CD4-positive, CD25-positive, alpha-beta regulatory T cell (primary cell): ENCODE data around the gene EMC8. TPM values are rescaled to one million over a fixed set of nuclear protein-coding genes. Genes with fewer than 3 reads are reported as not detected.

Experiments used
- ATAC-seq, 2 donors: fragments of 150-1000 bp; cut with Tn5 transposase; one replicate each; pipeline ENCODE4 v1.10.0; 2021; ENCODE audit warnings: low read depth in 2 of 2, moderate number of reproducible peaks in 2 of 2, moderate library complexity in 1 of 2
- DNase-seq, 3 donors: peaks; one replicate each; pipeline versions ENCODE4 v3.0.0 to v3.0.0-alpha.2; 2012 to 2022; ENCODE audit warnings: mixed read lengths in 1 of 3
- H3K27ac ChIP-seq: one replicate; pipeline ENCODE4 v1.7.0; 2013; ENCODE audit warnings: mild to moderate bottlenecking, low read length; ENCODE audit not compliant: insufficient read depth, poor library complexity, severe bottlenecking
- H3K27me3 ChIP-seq: one replicate; pipeline ENCODE4 v1.7.0; 2013; ENCODE audit warnings: low read length; ENCODE audit not compliant: control insufficient read depth, insufficient read depth
- H3K36me3 ChIP-seq: one replicate; pipeline ENCODE4 v1.7.0; 2013; ENCODE audit warnings: mild to moderate bottlenecking, low read length, moderate library complexity; ENCODE audit not compliant: control insufficient read depth, insufficient read depth
- H3K4me1 ChIP-seq: 2 replicates; pipeline ENCODE4 v1.7.0; 2013; ENCODE audit warnings: mild to moderate bottlenecking, low read length; ENCODE audit not compliant: insufficient read depth, control insufficient read depth, poor library complexity, severe bottlenecking
- H3K4me3 ChIP-seq: one replicate; pipeline ENCODE4 v1.7.0; 2013; ENCODE audit warnings: low read depth, mild to moderate bottlenecking, low read length, moderate library complexity
- H3K9me3 ChIP-seq, 2 experiments: 1 replicate in 1 of 2; 2 replicates in 1 of 2; pipeline ENCODE4 v1.7.0; 2013; ENCODE audit warnings: low read length in 2 of 2, mild to moderate bottlenecking in 1 of 2, moderate library complexity in 1 of 2; ENCODE audit not compliant: control insufficient read depth in 2 of 2
- H3K27ac Mint-ChIP-seq, 3 donors: one replicate each; pipeline ENCODE4 v1.8.0; 2020 to 2022; ENCODE audit warnings: mild to moderate bottlenecking in 3 of 3, mixed read lengths in 3 of 3, moderate library complexity in 2 of 3
- H3K27me3 Mint-ChIP-seq: one replicate; pipeline ENCODE4 v1.8.0; 2022; ENCODE audit warnings: mild to moderate bottlenecking, mixed read lengths
- H3K36me3 Mint-ChIP-seq: one replicate; pipeline ENCODE4 v1.8.0; 2020; ENCODE audit warnings: mixed read lengths
- H3K4me1 Mint-ChIP-seq, 4 donors: one replicate each; pipeline ENCODE4 v1.8.0; 2020 to 2022; ENCODE audit warnings: mixed read lengths in 4 of 4, mild to moderate bottlenecking in 1 of 4
- H3K4me3 Mint-ChIP-seq, 4 donors: one replicate each; pipeline ENCODE4 v1.8.0; 2020 to 2022; ENCODE audit warnings: mild to moderate bottlenecking in 4 of 4, mixed read lengths in 4 of 4, moderate library complexity in 3 of 4
- H3K9me3 Mint-ChIP-seq, 7 donors: one replicate each; pipeline ENCODE4 v1.8.0; 2020 to 2022; ENCODE audit warnings: mixed read lengths in 7 of 7, mild to moderate bottlenecking in 3 of 7, moderate library complexity in 2 of 7
- polyA plus RNA-seq, 4 donors: library from polyadenylated mRNA; unstranded; fragments of 300-500 nt; fragmentation: Illumina TruSeq; gene quantifications; one replicate each; pipeline ENCODE4 v1.2.3, GENCODE V29; 2021
- total RNA-seq: library from RNA; stranded (reverse); gene quantifications from one replicate; pipeline ENCODE4 v1.2.3, GENCODE V29; 2022

EMC8 gene
- total and polyA plus RNA-seq, 5 donors from 2014 or later = 23.7 to 36.9 (median 28.8) TPM

DNA sequence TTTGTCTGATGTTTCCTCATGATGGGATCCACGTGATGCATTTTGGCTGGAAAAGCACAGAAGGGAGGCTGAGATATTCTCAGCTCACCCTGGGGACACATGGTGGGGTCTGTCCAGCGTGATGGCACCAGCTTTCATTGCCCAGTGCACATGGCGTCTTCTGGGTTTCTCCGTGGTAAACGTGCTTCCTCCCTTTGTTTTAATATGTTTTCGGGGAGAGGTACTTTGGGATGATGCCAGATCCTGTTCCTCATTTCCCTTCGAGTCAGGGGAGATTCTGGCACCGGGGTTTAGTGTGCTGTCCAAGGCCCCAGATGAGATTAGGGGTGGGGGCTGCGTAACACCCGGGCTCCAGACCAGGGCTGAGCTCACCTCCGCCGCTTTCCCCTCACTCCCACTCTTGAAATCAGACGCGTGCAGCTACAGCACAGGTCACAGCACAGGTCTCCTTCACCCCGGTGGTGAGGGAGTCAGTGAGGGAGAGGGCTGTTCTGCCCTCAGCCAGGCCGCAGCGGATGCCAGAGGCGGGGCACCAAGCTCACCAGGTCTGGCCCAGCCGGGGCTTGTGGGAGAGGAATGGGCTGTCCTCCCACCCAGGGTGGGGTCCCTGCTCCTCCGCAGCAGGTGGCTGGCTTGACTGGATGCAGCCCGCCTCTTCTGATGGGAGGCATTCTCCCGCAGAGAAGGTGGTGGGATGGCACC, 34.0 kb upstream of the EMC8 start:
- H3K27ac Mint-ChIP-seq = no peak overlapping the region
- no peaks in the 10 kb centered on the region for H3K36me3 Mint-ChIP-seq
- no peaks in the 10 kb centered on the region for H3K9me3 ChIP-seq
- peaks cover 0 to 4% (median 3%) of the 10 kb centered on the region in 7 donors for H3K9me3 Mint-ChIP-seq
- ATAC-seq (no peak), DNase-seq (no peak)
- no peak overlapping the region for H3K4me3 Mint-ChIP-seq
- no peaks in the 10 kb centered on the region for H3K36me3 ChIP-seq
- peaks cover 16% of the 10 kb centered on the region for H3K27me3 Mint-ChIP-seq
- H3K27ac ChIP-seq = no peak overlapping the region
- H3K27me3 ChIP-seq = no peaks in the 10 kb centered on the region
- H3K4me1 ChIP-seq = peaks cover 3% of the 10 kb centered on the region
- H3K4me3 ChIP-seq = no peak overlapping the region
- H3K4me1 Mint-ChIP-seq = peaks cover 0 to 12% (median 0%) of the 10 kb centered on the region in 4 donors

DNA sequence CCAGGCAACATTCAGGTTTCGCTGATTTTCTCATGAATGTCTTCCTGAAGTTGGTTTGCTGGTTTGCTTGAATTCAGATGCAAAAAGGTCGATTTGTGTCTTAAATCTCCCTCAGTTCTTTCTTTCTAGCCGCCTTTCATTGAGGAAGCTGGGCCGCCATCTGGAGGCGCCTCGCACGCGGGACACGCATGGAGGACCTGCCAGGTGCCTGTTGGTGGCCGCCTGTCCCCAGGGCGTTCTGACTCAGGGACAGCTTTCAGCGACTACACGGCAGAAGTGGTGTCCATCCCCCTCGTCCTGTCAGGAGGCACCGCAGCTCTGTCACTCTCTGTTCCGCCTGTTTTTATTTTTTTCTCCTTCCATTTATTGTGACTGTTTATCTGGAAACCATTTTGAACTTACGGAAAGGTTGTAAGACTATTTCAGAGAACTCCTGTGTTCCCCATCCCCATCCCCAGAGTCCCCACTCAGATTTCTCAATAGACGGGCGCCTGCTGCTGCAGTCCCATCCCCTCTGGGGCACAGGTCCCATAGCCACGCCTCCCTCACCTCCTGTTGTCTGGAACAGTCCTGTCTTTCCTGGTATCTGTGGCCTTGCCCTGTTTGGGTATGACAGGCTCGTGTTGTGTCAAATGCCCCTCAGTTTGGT, 33.4 kb upstream of the EMC8 start:
- Histone ChIP-seq H3K27ac (no peak overlapping the region), H3K9me3 (no peaks in the 10 kb centered on the region), H3K4me1 (peaks cover 3% of the 10 kb centered on the region), H3K36me3 (no peaks in the 10 kb centered on the region), H3K27me3 (no peaks in the 10 kb centered on the region), H3K4me3 (no peak overlapping the region)
- H3K36me3 Mint-ChIP-seq = no peaks in the 10 kb centered on the region
- H3K4me3 Mint-ChIP-seq = no peak overlapping the region
- H3K9me3 Mint-ChIP-seq = peaks cover 0 to 4% (median 3%) of the 10 kb centered on the region in 7 donors
- no peak for DNase-seq
- H3K27ac Mint-ChIP-seq = no peak overlapping the region
- peaks cover 11% of the 10 kb centered on the region for H3K27me3 Mint-ChIP-seq
- H3K4me1 Mint-ChIP-seq = peaks cover 0 to 12% (median 0%) of the 10 kb centered on the region in 4 donors
- peak in 1 of 2 donors; percentile 37 for ATAC-seq

DNA sequence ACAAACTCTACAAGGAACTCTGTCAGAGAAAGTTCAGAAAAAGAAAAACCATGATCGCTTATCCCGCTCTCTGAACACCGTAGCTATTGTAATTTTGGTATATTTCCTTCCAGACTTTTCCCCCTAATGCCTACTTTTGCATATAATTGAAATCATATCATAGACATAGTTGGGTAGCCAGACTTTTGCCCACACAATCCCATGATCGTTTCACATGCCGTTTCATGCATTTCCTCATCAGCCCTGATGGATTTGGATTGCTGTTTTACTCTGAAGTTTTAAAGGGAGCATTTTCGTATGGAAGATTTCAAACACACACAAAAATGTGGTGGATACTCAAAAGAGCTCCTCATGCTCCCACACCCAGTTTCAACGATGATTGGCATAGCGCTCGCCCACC, 31.5 kb upstream of the EMC8 start:
- H3K27ac Mint-ChIP-seq = no peak overlapping the region
- Histone ChIP-seq H3K9me3 (no peaks in the 10 kb centered on the region), H3K27me3 (no peaks in the 10 kb centered on the region), H3K36me3 (no peaks in the 10 kb centered on the region), H3K4me1 (peaks cover 3% of the 10 kb centered on the region), H3K27ac (no peak overlapping the region), H3K4me3 (no peak overlapping the region)
- H3K4me3 Mint-ChIP-seq = no peak overlapping the region
- DNase-seq = no peak
- H3K27me3 Mint-ChIP-seq = peaks cover 9% of the 10 kb centered on the region
- peaks cover 0 to 4% (median 3%) of the 10 kb centered on the region in 7 donors for H3K9me3 Mint-ChIP-seq
- ATAC-seq = no peak
- no peaks in the 10 kb centered on the region for H3K36me3 Mint-ChIP-seq
- peaks cover 0 to 12% (median 0%) of the 10 kb centered on the region in 4 donors for H3K4me1 Mint-ChIP-seq

DNA sequence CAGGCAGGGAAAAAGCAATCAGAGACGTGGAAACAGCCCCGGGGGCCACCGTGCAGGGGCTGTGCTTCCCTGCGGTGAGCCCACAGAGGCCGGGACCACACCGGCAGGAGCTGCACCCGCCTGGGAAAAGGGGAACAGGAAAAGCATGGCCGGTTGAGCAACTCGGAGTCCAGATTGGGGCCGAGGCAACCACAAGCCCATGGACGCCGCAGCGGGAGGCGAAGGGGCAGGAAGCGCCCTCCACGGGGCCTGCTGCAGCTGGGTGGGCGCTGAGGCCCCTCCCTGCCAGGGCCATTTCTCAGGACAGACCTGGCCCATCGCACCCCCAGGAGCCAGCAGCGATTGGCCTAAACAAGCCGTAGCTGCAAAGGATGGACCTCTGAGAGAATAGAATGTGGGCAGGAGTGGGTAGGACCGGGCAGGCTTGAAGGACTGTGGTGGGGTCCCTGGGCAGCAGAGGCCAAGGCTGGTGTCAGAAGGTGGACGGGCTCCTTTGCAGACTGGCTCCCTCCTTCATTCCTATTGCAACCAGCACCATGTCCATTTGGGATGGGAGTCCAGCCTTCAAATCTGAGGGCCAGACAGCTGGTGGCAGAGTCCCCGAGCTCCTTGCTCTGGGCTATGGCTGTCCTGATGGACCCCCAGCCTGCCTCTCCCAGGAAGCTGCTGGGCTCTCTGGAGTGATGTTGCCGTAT, 30.6 kb upstream of the EMC8 start:
- DNase-seq = no peak
- no peak for ATAC-seq
- Mint-ChIP-seq H3K27me3 (peaks cover 9% of the 10 kb centered on the region), H3K36me3 (no peaks in the 10 kb centered on the region), H3K9me3 (peaks cover 0 to 4% (median 3%) of the 10 kb centered on the region in 7 donors), H3K4me1 (peaks cover 0 to 12% (median 0%) of the 10 kb centered on the region in 4 donors), H3K4me3 (peak overlapping the region in 1 of 4 donors; percentile 70), H3K27ac (no peak overlapping the region)
- Histone ChIP-seq H3K27me3 (no peaks in the 10 kb centered on the region), H3K9me3 (no peaks in the 10 kb centered on the region), H3K4me1 (peaks cover 3% of the 10 kb centered on the region), H3K4me3 (no peak overlapping the region), H3K36me3 (no peaks in the 10 kb centered on the region), H3K27ac (no peak overlapping the region)

DNA sequence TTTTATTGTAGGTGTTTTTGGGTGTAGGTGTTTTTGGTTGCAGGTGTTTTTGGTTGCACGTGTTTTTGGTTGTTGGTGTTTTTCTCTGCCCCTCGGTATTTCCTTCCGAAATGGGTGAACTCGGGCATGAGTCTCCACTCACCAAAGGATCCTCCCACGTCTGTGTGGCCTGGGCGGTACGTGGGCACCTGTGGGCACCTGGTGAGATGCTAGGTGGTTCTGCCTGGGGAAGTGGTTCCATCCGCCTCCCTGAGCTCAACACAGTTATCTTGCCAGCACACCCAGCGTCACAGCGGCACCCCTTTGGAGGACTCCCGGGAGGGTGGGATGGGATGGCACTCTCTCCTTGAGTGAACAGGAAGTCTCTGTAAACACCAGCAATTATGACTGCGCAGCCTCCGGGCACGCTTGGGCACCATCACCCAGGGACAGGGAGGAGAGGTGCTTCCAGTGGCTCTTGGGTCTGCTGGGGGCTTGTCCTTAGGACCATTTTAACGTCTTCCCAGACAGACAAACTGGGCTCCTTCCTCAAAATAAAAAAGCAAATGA, 29.9 kb upstream of the EMC8 start:
- peak overlapping the region in 2 of 3 donors; percentile 44 to 45 for H3K27ac Mint-ChIP-seq
- H3K4me1 Mint-ChIP-seq = peaks cover 0 to 12% (median 0%) of the 10 kb centered on the region in 4 donors
- peaks cover 3% of the 10 kb centered on the region for H3K4me1 ChIP-seq
- no peaks in the 10 kb centered on the region for H3K9me3 ChIP-seq
- no peak overlapping the region for H3K27ac ChIP-seq
- peaks cover 0 to 4% (median 3%) of the 10 kb centered on the region in 7 donors for H3K9me3 Mint-ChIP-seq
- no peaks in the 10 kb centered on the region for H3K36me3 Mint-ChIP-seq
- H3K36me3 ChIP-seq = no peaks in the 10 kb centered on the region
- no peaks in the 10 kb centered on the region for H3K27me3 ChIP-seq
- no peak for ATAC-seq
- no peak overlapping the region for H3K4me3 ChIP-seq
- peaks cover 9% of the 10 kb centered on the region for H3K27me3 Mint-ChIP-seq
- DNase-seq = no peak
- peak overlapping the region in 1 of 4 donors; percentile 70 for H3K4me3 Mint-ChIP-seq

DNA sequence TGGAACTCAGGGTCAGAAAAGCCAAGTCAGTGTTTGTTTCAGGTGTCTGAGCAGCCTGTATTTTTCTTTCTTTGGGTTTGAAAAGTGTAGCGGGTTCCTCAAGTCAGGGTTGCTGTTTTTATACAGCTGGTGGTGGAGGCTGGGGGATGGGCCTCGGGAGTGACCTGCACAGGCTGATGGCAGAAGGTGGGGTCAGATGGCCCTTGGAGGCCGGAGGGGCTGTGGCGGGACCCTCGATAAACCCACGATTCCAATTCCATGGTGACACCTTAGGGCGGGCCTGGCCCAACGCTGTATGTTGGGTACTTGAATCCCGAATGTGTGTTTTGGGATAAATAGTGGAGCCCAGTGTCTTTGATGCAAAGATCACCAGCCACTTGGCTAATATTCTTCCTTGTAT, 28.8 kb upstream of the EMC8 start:
- H3K27me3 Mint-ChIP-seq = peaks cover 9% of the 10 kb centered on the region
- H3K27ac Mint-ChIP-seq = no peak overlapping the region
- H3K4me3 Mint-ChIP-seq = no peak overlapping the region
- Histone ChIP-seq H3K4me1 (peaks cover 3% of the 10 kb centered on the region), H3K36me3 (no peaks in the 10 kb centered on the region), H3K4me3 (no peak overlapping the region), H3K27me3 (no peaks in the 10 kb centered on the region), H3K27ac (no peak overlapping the region), H3K9me3 (no peaks in the 10 kb centered on the region)
- no peaks in the 10 kb centered on the region for H3K36me3 Mint-ChIP-seq
- DNase-seq (no peak), ATAC-seq (no peak)
- peaks cover 0 to 4% (median 3%) of the 10 kb centered on the region in 7 donors for H3K9me3 Mint-ChIP-seq
- H3K4me1 Mint-ChIP-seq = peaks cover 0 to 12% (median 0%) of the 10 kb centered on the region in 4 donors

DNA sequence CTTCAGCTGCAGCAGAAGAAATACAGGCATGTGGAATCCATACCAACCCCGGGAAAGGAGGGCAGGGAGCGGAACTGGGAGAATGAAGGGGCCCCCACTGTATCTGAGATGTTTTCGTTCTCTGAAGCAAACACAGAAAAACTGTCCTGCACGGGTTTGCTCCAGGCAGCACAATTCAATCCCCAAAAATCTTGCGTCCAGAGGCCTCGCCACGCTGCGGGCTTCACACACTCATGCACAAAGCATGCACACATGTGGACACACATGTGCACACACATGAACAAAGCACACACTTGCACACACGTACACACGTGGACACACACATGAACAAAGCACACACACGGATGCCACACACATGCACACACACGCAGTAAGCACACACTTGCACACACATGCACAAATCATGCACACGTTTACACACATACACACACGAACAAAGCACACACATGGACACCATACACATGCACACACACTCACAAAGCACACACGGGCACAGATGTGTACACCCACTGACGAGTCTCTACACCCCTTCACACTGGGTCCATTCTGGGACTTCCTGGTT, 27.4 kb upstream of the EMC8 start:
- no peaks in the 10 kb centered on the region for H3K9me3 ChIP-seq
- H3K9me3 Mint-ChIP-seq = peaks cover 0 to 4% (median 0%) of the 10 kb centered on the region in 7 donors
- H3K36me3 ChIP-seq = no peaks in the 10 kb centered on the region
- no peak overlapping the region for H3K27ac ChIP-seq
- ATAC-seq = no peak
- peaks cover 3% of the 10 kb centered on the region for H3K4me1 ChIP-seq
- no peaks in the 10 kb centered on the region for H3K27me3 ChIP-seq
- peaks cover 9% of the 10 kb centered on the region for H3K27me3 Mint-ChIP-seq
- H3K4me3 Mint-ChIP-seq = no peak overlapping the region
- H3K36me3 Mint-ChIP-seq = no peaks in the 10 kb centered on the region
- DNase-seq = no peak
- H3K27ac Mint-ChIP-seq = peak overlapping the region in 1 of 3 donors; percentile 58
- H3K4me1 Mint-ChIP-seq = peaks cover 0 to 12% (median 0%) of the 10 kb centered on the region in 4 donors
- no peak overlapping the region for H3K4me3 ChIP-seq
